Brain microvascular endothelial cell (primary cell): ENCODE measurements around the gene DNAJC10.
A peak's percentile ranks its signal among the peaks of the same experiment; 100 is the strongest.
"Not testable (repeated sequence)": the region's sequence is repeated elsewhere in the genome, so short reads cannot be mapped to it uniquely, and the experiment has no call there.

ENCODE experiments used
- DNase-seq: peaks from one replicate; pipeline ENCODE4 v3.0.0-alpha.2; 2020
- H3K27ac ChIP-seq: fragments of 250-450 bp; sonication (Bioruptor Pico); 2 replicates; pipeline ENCODE4 v1.5.1; 2020; ENCODE audit warnings: mild to moderate bottlenecking, moderate library complexity
- H3K27me3 ChIP-seq: fragments of 250-450 bp; sonication (Bioruptor Pico); replicated peaks from 2 replicates; pipeline ENCODE4 v1.5.1; 2020; ENCODE audit warnings: mild to moderate bottlenecking
- H3K36me3 ChIP-seq: fragments of 250-450 bp; sonication (Bioruptor Pico); replicated peaks from 2 replicates; pipeline ENCODE4 v1.5.1; 2020; ENCODE audit warnings: mild to moderate bottlenecking
- H3K4me3 ChIP-seq: 2 replicates; pipeline ENCODE4 v1.5.1; 2011; ENCODE audit warnings: low read depth, mild to moderate bottlenecking, control low read depth, low read length, moderate library complexity
- in situ Hi-C: cut with HindIII; loops from 2 replicates; pipeline ENCODE4 v1.10.0; 2017; ENCODE audit warnings: low sequenced_read_pairs, low pct_ligation_motif_present
- TF ChIP-seq, protein P1 (sequence below): IDR thresholded peaks from 2 replicates; pipeline ENCODE4 v1.5.1; 2011; ENCODE audit warnings: low read depth, mild to moderate bottlenecking, moderate library complexity, low read length, control low read depth, inconsistent platforms; ENCODE audit errors: missing control alignments

DNAJC10 gene

GRCh38 chr2:182716650-182716979 is 558 bp downstream of the DNAJC10 start:
- H3K36me3 ChIP-seq = no peaks in the 10 kb centered on the region
- H3K4me3 ChIP-seq = peak overlapping the region; percentile 80
- no peaks in the 10 kb centered on the region for H3K27me3 ChIP-seq
- TF ChIP-seq, protein P1, sequence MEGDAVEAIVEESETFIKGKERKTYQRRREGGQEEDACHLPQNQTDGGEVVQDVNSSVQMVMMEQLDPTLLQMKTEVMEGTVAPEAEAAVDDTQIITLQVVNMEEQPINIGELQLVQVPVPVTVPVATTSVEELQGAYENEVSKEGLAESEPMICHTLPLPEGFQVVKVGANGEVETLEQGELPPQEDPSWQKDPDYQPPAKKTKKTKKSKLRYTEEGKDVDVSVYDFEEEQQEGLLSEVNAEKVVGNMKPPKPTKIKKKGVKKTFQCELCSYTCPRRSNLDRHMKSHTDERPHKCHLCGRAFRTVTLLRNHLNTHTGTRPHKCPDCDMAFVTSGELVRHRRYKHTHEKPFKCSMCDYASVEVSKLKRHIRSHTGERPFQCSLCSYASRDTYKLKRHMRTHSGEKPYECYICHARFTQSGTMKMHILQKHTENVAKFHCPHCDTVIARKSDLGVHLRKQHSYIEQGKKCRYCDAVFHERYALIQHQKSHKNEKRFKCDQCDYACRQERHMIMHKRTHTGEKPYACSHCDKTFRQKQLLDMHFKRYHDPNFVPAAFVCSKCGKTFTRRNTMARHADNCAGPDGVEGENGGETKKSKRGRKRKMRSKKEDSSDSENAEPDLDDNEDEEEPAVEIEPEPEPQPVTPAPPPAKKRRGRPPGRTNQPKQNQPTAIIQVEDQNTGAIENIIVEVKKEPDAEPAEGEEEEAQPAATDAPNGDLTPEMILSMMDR = no peak
- in situ Hi-C loops = no loop called here
- no peak for DNase-seq
- peak overlapping the region; percentile 74 for H3K27ac ChIP-seq

- Histone ChIP-seq H3K27ac (no peak overlapping the region), H3K4me3 (peak overlapping the region; percentile 80), H3K27me3 (no peaks in the 10 kb centered on the region), H3K36me3 (no peaks in the 10 kb centered on the region)
- DNase-seq = no peak
- in situ Hi-C loops = no loop called here
- TF ChIP-seq, protein P1 = no peak
These were observed 1.4 kb downstream of the DNAJC10 start for GRCh38 chr2:182717416-182717815.

DNA sequence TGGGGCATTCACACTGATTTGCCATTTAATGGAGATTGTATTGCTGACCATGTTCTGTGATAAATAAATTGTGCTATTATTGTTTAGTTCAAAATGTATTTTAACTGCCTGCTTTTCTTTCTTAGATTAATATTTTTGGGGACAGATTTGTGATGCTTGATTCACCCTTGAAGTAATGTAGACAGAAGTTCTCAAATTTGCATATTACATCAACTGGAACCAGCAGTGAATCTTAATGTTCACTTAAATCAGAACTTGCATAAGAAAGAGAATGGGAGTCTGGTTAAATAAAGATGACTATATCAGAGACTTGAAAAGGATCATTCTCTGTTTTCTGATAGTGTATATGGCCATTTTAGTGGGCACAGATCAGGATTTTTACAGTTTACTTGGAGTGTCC is 1.8 kb downstream of the DNAJC10 start:
- DNase-seq = no peak
- no peak overlapping the region for H3K4me3 ChIP-seq
- TF ChIP-seq, protein P1 = no peak

GRCh38 chr2:182718459-182718858 is 2.4 kb downstream of the DNAJC10 start:
- DNase-seq = no peak
- H3K27me3 ChIP-seq = no peaks in the 10 kb centered on the region
- H3K27ac ChIP-seq = no peak overlapping the region
- H3K4me3 ChIP-seq = no peak overlapping the region
- in situ Hi-C loops = no loop called here
- TF ChIP-seq, protein P1 = no peak
- peaks cover 5% of the 10 kb centered on the region for H3K36me3 ChIP-seq

More for the DNA sequence above, 1.8 kb downstream of the DNAJC10 start:
- Histone ChIP-seq H3K27me3 (no peaks in the 10 kb centered on the region), H3K36me3 (no peaks in the 10 kb centered on the region), H3K27ac (no peak overlapping the region)
- in situ Hi-C loops = no loop called here

- in situ Hi-C loops, H3K36me3 ChIP-seq, H3K4me3 ChIP-seq, H3K27ac ChIP-seq, DNase-seq, H3K27me3 ChIP-seq: not testable (repeated sequence)
These were observed 3.1 kb downstream of the DNAJC10 start for GRCh38 chr2:182719116-182719515.

DNA sequence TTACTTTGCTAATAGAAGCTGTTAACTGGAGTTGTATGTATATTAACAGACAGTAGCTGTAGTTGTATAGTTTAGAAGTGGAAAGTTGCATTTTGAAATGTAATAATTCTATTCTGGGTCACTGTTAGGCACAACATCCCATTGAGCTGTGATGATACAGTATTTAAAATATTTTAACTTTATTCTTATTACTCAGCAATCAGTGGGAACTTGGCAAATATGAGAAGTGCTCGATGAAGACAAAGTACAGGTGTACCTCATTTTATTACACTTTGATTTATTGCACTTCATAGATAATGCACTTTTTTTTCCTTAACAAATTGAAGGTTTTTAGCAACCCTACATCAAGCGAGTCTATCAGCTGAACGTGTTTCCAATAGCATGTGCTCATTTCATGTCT is 8.6 kb downstream of the DNAJC10 start:
- TF ChIP-seq, protein P1 = no peak
- DNase-seq = no peak
- Histone ChIP-seq H3K36me3 (peaks cover 25% of the 10 kb centered on the region), H3K27me3 (no peaks in the 10 kb centered on the region), H3K4me3 (no peak overlapping the region), H3K27ac (no peak overlapping the region)
- in situ Hi-C loops = no loop called here
